Measurements from ENCODE around the gene SEC31B.

DNA sequence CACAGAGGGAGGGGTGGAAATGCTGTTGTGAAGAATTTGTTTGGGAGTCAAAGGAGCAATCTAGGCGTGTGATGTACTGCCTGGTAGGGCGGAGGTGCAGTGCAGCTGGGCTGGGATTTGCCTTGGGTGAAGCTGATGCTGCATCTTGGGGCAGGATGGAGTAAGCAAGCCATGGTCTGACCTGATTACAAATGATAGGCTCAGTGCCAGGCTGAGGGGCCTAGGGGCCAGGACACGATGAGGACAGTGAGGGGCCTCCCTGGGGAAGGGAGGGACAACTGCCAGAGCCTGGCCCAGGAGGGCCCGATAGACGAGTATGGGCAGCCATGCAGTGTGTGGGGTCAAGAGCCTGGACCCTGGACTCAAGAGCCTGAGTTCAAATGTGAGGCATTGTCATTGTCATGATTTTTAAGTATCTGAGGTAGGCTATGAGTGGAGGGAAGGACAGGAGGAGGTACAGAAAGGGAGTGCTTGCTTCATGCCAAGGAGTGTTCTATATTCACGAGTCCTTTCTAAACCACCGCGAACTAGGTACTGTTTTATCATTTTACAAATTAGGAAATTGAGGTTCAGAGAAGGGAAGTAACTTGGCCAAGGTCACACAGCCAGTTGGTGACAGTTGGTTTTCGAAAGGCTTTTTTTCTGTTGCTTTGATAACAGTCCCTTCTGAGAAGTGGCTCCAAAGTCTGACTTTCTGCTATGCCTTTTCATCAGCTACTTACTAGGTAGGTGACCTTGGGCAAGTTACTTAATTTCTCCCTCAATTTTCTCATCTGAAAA, 45.7 kb upstream of the SEC31B start:
- TF ChIP-seq SUZ12 (IDR thresholded peaks at IDR 0.05; ENCODE audit: low read length): no peak
- TF ChIP-seq, protein P1, sequence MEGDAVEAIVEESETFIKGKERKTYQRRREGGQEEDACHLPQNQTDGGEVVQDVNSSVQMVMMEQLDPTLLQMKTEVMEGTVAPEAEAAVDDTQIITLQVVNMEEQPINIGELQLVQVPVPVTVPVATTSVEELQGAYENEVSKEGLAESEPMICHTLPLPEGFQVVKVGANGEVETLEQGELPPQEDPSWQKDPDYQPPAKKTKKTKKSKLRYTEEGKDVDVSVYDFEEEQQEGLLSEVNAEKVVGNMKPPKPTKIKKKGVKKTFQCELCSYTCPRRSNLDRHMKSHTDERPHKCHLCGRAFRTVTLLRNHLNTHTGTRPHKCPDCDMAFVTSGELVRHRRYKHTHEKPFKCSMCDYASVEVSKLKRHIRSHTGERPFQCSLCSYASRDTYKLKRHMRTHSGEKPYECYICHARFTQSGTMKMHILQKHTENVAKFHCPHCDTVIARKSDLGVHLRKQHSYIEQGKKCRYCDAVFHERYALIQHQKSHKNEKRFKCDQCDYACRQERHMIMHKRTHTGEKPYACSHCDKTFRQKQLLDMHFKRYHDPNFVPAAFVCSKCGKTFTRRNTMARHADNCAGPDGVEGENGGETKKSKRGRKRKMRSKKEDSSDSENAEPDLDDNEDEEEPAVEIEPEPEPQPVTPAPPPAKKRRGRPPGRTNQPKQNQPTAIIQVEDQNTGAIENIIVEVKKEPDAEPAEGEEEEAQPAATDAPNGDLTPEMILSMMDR (IDR thresholded peaks at IDR 0.05; ENCODE audit: control extremely low read depth in 1 of 3, insufficient read depth in 1 of 3, low read depth in 1 of 3, low read length in 3 of 3): no peak
- no peak for TF ChIP-seq POLR2A (IDR thresholded peaks at IDR 0.05; ENCODE audit: control extremely low read depth in 1 of 2, low read depth in 2 of 2, low read length in 2 of 2)

All from H1 (cell line).